PC-3 (cell line): Measurements from ENCODE around the gene ALPK1.
"Not testable (repeated sequence)": the region's sequence is repeated elsewhere in the genome, so short reads cannot be mapped to it uniquely, and the experiment has no call there.

Source experiments
- CTCF ChIP-seq: fragments of 300-600 bp; sonication (generic); conservative IDR thresholded peaks from 2 replicates; pipeline ENCODE4 v1.5.1; 2017; ENCODE audit warnings: antibody characterized with exemption, low read depth, mild to moderate bottlenecking, low read length
- EZH2 ChIP-seq: fragments of 300-600 bp; sonication (generic); IDR thresholded peaks from one replicate; pipeline ENCODE4 v1.6.1; 2017; ENCODE audit warnings: antibody characterized with exemption, mild to moderate bottlenecking, low read length; ENCODE audit not compliant: unreplicated experiment
- EZH2phosphoT487 ChIP-seq: fragments of 300-600 bp; sonication (generic); IDR thresholded peaks from 2 replicates; pipeline ENCODE4 v1.6.1; 2018; ENCODE audit warnings: mild to moderate bottlenecking, antibody characterized with exemption, low read length, borderline replicate concordance

- not testable (repeated sequence) for TF ChIP-seq CTCF, EZH2, EZH2phosphoT487
Measured at GRCh38 chr4:112490808-112491207, 193.6 kb downstream of the ALPK1 start.
